Stimulated activated CD4-positive, alpha-beta T cell treated with anti-CD3 and anti-CD28 coated beads, Interleukin-4, amount 100 ng/mL, for 48 hours (primary cell): ENCODE data around the gene ZNF804B.

Experiments
- DNase-seq, 2 donors: peaks; one replicate each; pipeline ENCODE4 v3.0.0-alpha.2; 2020; ENCODE audit warnings: low read depth in 2 of 2

Gene ZNF804B

GRCh38 chr7:88967432-88967831 is 207.9 kb downstream of the ZNF804B start:
- no peak for DNase-seq

GRCh38 chr7:88969167-88969566 is 209.7 kb downstream of the ZNF804B start:
- DNase-seq, result no peak

- DNase-seq, result no peak
Measured at GRCh38 chr7:88985295-88985694, 225.8 kb downstream of the ZNF804B start.

- no peak for DNase-seq
Measured at GRCh38 chr7:89001306-89001705, 241.8 kb downstream of the ZNF804B start.

- DNase-seq, result no peak
Measured at GRCh38 chr7:89002981-89003956, 243.8 kb downstream of the ZNF804B start.

GRCh38 chr7:89012016-89012415 is 252.5 kb downstream of the ZNF804B start:
- no peak for DNase-seq

- DNase-seq, result no peak
Measured at GRCh38 chr7:89017695-89018094, 258.2 kb downstream of the ZNF804B start.

- DNase-seq, result no peak
Measured at GRCh38 chr7:89021741-89022140, 262.2 kb downstream of the ZNF804B start.

- DNase-seq, result no peak
Measured at GRCh38 chr7:89023206-89023605, 263.7 kb downstream of the ZNF804B start.

- DNase-seq, result no peak
Measured at GRCh38 chr7:89023877-89024276, 264.4 kb downstream of the ZNF804B start.

- DNase-seq, result no peak
Measured at GRCh38 chr7:89027781-89028180, 268.3 kb downstream of the ZNF804B start.

GRCh38 chr7:89028319-89028718 is 268.8 kb downstream of the ZNF804B start:
- DNase-seq, result no peak

- no peak for DNase-seq
Measured at GRCh38 chr7:89029864-89030263, 270.4 kb downstream of the ZNF804B start.

- no peak for DNase-seq
Measured at GRCh38 chr7:89041240-89041639, 281.7 kb downstream of the ZNF804B start.

GRCh38 chr7:89042940-89043339 is 283.4 kb downstream of the ZNF804B start:
- DNase-seq, result no peak

- no peak for DNase-seq
Measured at GRCh38 chr7:89049043-89049442, 289.5 kb downstream of the ZNF804B start.

GRCh38 chr7:89053130-89053529 is 293.6 kb downstream of the ZNF804B start:
- DNase-seq, result no peak

- DNase-seq, result no peak
Measured at GRCh38 chr7:89054361-89054760, 294.9 kb downstream of the ZNF804B start.

GRCh38 chr7:89060234-89060633 is 300.7 kb downstream of the ZNF804B start:
- no peak for DNase-seq

GRCh38 chr7:89064831-89065230 is 305.3 kb downstream of the ZNF804B start:
- DNase-seq, result no peak

GRCh38 chr7:89067048-89067447 is 307.5 kb downstream of the ZNF804B start:
- no peak for DNase-seq

GRCh38 chr7:89072081-89072480 is 312.6 kb downstream of the ZNF804B start:
- DNase-seq, result no peak

- DNase-seq, result no peak
Measured at GRCh38 chr7:89073776-89074175, 314.3 kb downstream of the ZNF804B start.

- DNase-seq, result no peak
Measured at GRCh38 chr7:89077992-89078391, 318.5 kb downstream of the ZNF804B start.
